ENCODE data around the gene RBL1.
"Not testable (repeated sequence)": the region's sequence is repeated elsewhere in the genome, so short reads cannot be mapped to it uniquely, and the experiment has no call there.

The RBL1 gene

DNA sequence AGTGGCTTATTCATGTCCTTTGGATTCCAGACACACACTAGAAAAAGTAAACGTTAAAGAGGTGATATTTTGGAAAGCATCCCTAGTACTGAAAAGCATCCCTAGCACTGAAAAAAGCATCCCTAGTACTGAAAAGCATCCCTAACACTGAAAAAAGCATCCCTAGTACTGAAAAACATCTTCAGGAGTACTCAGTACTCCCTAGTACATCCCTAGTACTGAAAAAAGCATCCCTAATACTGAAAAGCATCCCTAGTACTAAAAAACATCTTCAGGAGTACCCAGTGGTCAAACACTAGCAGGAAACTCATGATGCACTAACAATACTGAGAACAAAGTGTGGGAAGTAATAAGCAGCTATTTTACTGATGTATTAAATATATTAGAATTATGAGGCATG lies 98.7 kb downstream of the RBL1 start:
- DNase-seq (ENCODE audit: low read depth in 2 of 2, low spot score in 1 of 2), result no peak

DNA sequence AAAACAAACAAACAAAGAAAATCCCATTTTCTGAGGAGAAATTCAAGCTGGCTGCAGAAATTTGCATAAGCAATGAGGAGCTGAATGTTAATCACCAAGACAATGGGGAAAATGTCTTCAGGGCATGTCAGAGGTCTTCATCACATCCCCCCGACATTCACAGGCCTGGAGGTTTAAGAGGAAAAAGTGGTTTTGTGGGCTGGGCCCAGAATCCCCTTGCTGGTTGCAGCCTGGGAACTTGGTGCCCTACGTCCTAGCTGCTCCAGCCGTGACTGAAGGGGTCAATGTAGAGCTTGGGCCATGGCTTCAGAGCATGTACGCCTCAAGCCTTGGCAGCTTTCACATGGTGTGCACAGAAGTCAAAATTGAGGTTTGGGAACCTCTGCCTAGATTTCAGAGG lies 101.6 kb downstream of the RBL1 start:
- not testable (repeated sequence) for DNase-seq (ENCODE audit: low read depth in 2 of 2, low spot score in 1 of 2)

DNA sequence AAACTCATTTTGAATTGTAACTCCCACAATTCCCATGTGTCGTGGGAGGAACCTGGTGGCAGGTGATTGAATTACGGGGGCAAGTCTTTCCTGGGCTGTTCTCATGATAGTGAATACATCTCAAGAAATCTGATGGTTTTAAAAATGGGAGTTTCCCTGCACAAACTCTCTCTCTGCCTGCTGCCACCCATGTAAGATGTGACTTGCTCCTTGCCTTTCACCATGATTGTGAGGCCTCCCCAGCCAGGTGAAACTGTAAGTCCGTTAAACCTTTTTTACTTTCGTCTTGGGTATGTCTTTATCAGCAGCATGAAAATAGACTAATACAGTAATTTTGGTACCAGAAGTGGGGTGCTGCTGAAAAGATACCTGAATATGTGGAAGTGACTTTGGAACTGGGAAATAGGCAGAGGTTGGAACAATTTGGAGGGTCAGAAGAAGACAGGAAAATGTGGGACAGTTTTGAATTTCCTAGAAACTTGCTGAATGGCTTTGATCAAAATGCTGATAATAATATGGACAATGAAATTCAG lies 102.9 kb downstream of the RBL1 start:
- DNase-seq (ENCODE audit: low read depth in 2 of 2, low spot score in 1 of 2), result no peak

DNA sequence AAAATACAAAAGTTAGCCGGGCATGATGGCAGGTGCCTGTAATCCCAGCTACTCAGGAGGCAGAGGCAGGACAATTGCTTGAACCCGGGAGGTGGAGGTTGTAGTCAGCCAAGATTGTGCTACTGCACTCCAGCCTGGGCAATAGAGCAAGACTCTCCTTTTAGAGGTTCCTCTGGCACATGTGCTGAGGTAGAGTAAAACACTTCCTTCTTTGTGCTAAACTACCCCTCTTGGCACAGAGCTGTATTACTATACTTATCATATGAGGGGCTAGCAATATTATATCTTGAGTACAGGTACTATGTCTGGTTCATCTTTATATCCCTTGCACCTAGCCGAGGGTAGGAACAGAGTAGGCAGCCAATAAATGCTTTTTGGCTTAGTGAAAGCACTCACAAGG lies 104.1 kb downstream of the RBL1 start:
- no peak for DNase-seq (ENCODE audit: low read depth in 2 of 2, low spot score in 1 of 2)

DNA sequence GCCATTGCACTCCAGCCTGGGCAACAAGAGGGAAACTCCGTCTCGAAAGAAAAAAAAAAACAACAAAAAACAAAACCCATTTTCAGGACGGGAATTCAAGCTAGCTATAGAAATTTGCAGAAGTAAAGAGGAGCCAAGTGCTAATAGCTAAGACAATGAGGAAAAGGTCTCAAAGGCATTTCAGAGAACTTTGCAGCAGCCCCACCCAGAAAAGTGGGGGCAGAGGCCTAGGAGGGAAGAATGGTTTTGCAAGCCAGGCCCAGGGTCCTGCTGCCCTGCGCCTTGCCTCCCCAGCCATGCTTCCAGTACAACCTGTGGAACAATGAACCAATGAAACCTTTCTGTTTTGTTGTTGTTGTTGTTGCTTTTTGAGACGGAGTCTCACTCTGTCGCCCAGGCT lies 106.0 kb downstream of the RBL1 start:
- no peak for DNase-seq (ENCODE audit: low read depth in 2 of 2, low spot score in 1 of 2)

DNA sequence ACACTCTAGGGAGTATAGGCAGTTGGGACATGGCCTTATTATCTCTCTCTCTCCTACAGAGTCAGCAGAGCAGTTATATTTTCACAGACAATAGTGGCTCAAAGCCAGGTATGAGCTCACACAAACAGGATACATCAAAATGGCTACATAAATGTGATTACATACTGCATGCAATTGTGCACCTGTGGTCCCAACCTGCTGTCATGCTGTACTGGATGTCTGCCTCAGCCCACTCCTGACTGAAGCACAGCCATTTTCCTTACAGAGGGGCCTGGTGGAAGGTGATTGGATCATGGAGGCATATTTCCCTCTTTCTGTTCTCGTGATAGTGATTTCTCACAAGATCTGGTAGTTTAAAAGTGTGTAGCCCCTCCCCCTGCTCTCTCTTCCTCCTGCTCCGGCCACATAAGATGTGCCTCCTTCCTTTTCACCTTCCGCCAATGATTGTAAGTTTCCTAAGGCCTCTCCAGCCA lies 107.3 kb downstream of the RBL1 start:
- no peak for DNase-seq (ENCODE audit: low read depth in 2 of 2, low spot score in 1 of 2)

DNA sequence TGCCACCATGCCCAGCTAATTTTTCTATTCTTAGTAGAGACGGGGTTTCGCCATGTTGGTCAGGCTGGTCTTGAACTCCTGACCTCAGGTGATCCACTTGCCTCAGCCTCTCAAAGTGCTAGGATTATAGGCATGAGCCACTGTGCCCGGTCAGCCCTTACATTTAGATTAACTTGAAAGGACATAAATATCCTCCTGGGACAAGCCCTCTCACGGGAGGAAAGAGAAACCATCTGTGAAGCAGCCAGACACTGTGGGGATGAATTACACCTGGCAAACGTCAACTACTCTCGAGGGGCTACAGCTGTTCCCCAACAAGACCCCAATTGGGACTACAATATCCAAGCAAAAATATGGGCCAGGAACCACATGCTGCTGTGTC lies 111.5 kb downstream of the RBL1 start:
- no peak for DNase-seq (ENCODE audit: low read depth in 2 of 2, low spot score in 1 of 2)

DNA sequence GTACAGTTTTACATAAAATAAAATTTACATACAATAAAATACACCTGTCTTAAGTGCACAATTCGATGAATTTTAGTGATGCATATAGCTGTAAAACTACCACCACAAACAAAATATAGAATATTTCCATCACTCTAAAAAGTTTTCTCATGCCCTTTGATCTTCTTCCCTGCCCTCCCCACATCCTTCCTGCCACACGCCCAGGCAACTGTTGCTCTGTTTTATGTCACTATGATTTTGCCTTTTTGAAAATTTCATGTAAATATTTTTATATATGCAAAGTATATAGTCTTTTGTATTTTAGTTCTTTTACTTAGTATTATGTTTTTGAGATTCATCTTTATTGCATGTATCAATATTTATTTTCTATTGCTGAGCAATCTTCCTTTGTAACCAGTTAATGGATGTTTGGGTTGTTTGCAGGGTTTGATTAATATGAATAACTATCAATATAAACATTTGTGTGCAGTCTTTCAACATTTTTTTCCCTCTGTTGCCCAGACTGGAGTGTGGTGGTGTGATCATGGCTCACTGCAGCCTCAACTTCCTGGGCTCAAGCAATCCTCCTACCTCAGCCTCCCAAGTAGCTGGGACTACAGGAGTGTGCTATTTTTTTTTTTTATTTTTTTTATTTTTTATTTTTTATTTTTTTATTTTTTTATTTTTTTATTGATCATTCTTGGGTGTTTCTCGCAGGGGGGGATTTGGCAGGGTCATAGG lies 120.5 kb downstream of the RBL1 start:
- peak in 1 of 2 donors; percentile 39 for DNase-seq (ENCODE audit: low read depth in 2 of 2, low spot score in 1 of 2)

DNA sequence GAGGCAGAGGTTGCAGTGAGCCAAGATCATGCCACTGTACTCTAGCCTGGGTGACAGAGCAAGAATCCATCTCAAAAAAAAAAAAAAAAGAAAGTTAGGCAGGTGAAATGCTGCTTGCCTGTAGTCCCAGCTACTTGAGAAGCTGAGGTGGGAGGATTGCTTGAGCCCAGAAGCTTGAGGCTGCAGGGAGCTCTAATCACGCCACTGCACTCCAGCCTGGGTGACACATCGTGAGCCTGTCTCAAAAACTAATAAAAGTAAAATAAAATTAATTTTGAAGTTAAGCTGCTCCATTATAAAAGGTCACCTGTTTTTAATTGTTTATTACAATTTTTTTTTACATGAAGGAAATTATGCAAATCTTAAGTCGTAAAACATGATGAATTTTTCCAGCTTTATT lies 121.1 kb downstream of the RBL1 start:
- no peak for DNase-seq (ENCODE audit: low read depth in 2 of 2, low spot score in 1 of 2)

DNA sequence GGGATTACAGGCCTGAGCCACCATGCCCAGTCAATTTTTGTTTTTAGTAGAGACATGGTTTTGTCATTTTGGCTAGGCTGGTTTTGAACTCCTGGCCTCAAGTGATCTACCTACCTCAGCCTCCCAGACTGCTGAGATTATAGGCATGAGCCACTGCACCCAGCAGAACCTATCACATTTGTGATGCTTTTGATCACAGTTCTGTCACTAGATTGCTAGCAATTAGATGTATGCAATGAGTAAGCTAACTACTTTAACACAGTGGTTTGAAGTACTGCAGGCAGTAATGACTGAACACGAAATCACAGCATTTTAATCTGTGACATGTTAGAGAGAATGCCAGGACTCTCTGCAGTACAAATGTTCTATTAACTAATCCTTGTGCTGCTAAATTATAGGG lies 124.7 kb downstream of the RBL1 start:
- DNase-seq (ENCODE audit: low read depth in 2 of 2, low spot score in 1 of 2), result no peak

DNA sequence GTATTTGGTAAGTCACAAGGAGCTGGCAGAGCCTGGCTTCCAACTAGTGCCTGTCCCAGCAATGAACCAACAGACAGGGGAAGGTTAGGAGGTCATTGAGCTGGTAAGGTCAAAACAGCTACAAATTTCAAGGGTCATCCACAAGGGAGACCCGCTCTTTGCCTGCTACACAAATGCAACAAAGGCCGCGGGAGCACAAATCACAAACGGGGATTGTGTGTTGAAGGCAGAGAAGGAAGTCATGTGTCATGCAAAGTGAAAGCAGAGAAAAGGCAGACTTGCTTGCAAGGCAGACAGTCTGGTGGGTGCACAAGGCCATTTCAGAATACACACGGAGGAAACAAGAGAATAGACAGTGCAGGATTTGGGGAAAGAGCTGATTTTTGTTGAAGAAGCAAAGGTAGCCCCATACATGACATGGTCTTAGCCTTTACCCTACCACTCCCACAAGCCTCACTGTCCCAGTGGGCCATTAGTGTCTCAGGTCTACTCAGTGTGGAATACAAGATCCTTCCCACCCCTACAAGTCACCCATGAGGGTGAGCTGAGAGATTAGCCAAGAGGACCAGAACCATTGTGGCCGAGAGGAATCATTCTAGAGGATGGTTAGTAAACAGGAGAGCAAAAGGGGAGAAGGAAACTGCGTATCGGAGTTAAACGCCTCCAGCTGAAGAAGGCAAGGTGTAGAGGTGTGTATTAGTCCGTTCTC lies 126.2 kb downstream of the RBL1 start:
- DNase-seq (ENCODE audit: low read depth in 2 of 2, low spot score in 1 of 2), result peak in 1 of 2 donors; percentile 9

DNA sequence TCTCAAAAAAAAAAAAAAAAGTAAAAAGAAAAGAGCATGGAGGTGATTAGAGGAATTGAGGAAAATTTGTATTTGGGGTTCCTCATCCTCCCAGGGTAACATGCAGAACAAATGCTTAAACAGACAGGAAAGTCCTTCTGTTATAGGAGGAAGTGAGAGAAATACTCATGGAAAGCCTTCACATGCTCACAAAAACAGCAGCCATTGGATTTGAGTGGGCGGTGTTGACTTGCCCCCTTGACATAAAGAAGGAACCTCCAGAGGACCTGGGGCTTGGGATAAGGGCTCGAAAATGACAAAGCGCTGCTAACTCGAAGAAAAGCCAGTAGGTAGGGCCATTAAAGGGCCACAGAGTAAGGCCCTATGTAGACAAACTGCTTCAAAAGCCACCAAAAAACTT lies 126.7 kb downstream of the RBL1 start:
- no peak for DNase-seq (ENCODE audit: low read depth in 2 of 2, low spot score in 1 of 2)

DNA sequence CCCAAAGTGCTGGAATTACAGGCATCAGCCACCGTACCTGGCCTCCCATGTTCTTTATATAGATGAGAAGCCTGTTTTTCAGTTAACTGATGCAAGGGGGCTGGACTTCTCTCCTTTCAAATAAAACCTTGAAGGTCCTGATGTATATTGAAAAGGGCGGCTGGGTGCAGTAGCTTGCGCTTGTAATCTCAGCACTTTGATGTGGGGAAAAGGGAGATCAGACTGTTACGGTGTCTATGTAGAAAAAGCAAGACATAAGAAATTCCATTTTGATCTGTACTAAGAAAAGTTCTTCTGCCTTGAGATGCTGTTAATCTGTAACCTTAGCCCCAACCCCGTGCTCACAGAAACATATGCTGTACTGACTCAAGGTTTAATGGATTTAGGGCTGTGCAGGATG lies 128.2 kb downstream of the RBL1 start:
- no peak for DNase-seq (ENCODE audit: low read depth in 2 of 2, low spot score in 1 of 2)

DNA sequence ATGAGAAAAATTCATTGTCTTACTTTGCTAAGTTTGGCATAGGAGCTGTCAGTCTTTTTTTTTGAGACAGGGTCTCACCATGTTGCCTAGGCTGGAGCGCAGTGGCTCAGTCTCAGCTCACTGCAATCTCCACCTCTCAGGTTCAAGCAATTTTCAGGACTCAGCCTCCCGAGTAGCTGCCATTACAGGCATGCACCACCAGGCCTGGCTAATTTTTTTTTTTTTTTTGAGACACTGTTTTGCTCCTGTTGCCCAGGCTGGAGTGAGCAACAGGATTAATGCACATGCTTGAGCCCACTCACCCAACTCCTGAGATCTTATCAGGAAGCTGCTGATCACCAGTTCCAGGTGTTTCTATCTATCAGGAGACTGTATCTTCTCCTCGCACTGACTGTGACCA lies 128.8 kb downstream of the RBL1 start:
- not testable (repeated sequence) for DNase-seq (ENCODE audit: low read depth in 2 of 2, low spot score in 1 of 2)

DNA sequence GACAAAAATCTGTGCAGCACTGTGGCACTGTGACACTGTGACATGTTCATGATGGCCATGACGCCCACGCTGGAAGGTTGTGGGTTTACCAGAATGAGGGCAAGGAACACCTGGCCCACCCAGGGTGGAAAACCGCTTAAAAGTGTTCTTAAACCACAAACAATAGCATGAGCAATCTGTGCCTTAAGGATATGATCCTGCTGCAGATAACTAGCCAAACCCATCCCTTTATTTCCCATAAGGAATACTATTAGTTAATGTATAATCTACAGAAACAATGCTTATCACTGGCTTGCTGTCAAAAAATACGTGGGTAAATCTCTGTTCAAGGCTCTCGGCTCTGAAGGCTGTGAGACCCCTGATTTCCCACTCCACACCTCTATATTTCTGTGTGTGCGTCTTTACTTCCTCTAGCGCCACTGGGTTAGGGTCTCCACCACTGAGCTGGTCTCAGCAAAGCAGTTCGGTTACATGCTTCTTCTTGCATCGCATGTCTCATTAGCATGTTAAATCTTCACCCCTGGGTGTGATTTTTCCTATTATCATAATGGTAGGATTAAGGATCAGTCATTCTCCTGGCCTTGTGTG lies 133.3 kb downstream of the RBL1 start:
- DNase-seq (ENCODE audit: low read depth in 2 of 2, low spot score in 1 of 2), result not testable (repeated sequence)

DNA sequence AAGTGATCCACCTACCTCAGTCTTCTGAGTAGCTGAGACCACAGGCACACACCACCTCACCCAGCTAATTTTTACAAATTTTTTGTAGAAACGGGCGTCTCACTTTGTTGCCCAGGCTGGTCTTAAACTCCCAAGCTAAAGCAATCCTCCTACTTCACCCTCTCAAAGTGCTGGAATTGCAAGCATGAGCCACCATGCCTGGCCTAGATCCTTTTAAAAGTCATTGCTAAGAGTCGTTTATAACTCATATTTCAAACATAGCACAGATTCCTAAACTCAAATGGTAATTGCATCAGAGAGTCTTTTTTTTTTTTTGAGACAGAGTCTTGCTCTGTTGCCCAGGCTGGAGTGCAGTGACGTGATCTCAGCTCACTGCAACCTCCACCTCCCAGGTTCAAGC lies 136.6 kb downstream of the RBL1 start:
- DNase-seq (ENCODE audit: low read depth in 2 of 2, low spot score in 1 of 2), result no peak

DNA sequence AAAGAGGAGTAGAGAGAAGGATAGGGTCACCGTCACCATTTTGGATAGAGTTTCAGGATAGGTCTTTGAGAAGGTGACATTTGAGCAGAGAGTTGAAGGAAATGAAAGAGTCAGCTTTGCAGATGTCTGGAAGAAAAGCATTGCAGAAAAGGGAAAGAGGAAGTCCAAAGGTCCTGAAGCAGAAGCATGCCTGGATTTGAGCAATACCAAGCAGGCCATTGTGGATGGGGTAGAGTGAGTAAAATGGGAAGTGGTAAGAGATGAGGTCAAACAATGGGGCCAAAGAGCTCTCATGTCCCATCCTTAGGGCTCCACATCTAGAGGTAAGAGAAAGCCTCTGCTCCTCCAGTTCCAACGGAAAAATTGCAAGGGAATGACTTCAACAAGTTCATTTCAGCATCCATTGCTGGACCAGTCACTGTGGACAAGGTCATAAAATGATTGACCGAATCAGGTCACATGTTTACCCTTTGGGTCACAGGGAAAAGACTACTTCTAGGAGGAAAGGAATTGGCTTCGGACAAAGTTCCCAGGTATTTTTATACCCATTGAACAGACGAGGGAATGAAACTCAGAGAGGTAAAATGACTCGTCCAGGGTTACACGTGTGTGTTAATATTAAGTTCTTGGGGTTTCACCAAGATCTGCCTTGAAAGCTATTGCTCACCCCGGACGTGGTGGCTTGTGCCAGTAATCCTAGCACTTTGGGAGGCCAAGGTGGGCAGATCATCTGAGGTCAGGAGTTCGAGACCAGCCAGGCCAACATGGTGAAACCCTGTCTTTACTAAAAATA lies 137.7 kb downstream of the RBL1 start:
- no peak for DNase-seq (ENCODE audit: low read depth in 2 of 2, low spot score in 1 of 2)

DNA sequence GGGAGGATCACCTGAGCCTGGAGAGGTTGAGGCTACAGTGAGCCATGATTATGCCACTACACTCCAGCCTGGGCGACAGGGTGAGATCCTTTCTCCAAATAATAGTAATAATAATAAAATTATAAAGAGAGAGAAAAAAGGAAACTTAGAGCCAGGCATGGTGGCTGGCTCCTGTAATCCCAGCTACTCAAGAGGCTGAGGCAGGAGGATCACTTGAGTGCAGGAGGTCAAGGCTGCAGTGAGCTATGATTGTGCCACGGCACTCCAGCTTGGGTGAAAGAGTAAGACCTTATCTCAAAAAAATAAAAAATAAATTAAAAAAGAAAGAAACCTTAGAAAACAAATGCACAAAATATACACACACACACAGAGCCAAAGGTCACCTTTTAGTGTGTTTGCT lies 139.1 kb downstream of the RBL1 start:
- no peak for DNase-seq (ENCODE audit: low read depth in 2 of 2, low spot score in 1 of 2)

DNA sequence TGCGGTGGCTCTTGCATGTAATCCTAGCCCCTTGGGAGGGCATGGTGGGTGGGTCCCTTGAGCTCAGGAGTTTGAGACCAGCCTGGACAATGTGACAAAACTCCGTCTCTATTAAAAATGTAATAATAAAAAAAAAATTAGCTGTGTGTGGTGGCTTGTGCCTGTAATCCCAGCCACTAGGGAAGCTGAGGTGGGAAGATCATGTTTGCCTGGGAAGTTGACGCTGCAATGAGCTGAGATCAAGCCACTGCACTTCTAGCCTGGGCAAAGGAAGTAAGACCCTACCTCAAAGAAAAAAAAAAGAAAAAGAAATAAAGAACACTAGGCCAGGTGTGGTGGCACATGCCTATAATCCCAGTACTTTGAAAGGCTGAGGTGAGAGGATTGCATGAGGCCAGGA lies 139.8 kb downstream of the RBL1 start:
- DNase-seq (ENCODE audit: low read depth in 2 of 2, low spot score in 1 of 2), result no peak

DNA sequence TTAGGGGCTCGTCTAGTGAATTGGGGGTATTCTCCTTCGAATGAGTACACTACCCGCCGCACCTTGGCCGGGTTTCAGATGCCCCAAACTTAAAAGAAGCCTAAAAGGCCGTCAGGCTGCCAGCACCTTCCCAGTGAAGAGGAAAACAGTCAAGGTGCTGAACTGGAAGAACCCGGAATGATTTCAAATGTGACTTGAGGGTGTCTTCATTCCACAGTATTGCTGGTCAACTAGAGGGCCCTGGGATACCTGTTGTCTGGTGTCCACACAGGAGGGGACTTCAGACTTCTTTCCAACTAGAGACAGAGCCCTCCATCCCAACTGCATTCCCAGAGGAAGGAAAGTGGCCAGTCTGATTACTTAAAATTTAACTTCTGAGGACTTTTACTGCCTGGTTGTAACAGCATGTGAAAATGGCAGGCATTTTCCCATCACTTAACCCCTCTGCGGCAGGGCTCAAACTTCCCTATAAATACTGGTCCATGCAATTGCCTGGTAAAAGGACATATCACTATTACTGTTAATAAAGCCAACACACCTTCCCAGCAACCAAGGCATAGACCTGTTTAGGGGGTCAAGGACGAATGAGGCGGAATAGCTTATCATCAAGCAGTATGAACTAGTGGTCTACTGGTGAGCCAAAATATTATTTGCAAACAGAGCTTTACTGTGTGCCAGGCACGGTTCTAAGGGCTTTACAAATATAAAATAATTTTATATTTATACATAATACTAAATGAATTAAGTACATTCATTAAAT lies 143.6 kb downstream of the RBL1 start:
- no peak for DNase-seq (ENCODE audit: low read depth in 2 of 2, low spot score in 1 of 2)

All from stimulated activated CD8-positive, alpha-beta memory T cell treated with anti-CD3 and anti-CD28 coated beads, Interleukin-4, amount 100 ng/mL, for 1 hour (primary cell).